ENCODE results near the gene TAF5L.

TAF5L gene

GRCh38 chr1:229625915-229626831 lies at the start of gene TAF5L, which contains the start of gene URB2:
Gene TAF5L (minus strand): TSS chr1:229626122. CDS start chr1:229614482, 11,640 bp downstream.
Gene URB2 (plus strand): TSS chr1:229626247. CDS start chr1:229627634, 1,387 bp downstream.
- DNase-seq = peak; percentile 23 to 66

DNA sequence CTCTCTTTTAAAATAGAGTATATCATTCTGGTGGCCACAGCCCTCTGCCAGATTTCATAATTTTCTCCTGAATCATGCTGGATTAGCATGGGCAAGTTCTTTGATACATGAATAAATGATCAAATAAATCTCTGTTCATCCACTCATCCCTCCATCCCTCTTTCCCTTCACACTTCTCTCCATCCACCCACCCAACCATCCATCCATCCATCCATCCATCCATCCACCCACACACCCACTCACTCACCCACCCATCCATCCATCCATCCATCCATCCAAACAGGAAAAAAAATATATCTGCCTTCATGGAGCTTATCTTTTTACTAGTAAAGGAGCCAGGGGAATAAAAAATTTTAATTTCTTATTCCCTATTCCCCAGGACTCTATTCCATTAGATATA lies 49.5 kb upstream of the TAF5L start:
- no peak for DNase-seq

DNA sequence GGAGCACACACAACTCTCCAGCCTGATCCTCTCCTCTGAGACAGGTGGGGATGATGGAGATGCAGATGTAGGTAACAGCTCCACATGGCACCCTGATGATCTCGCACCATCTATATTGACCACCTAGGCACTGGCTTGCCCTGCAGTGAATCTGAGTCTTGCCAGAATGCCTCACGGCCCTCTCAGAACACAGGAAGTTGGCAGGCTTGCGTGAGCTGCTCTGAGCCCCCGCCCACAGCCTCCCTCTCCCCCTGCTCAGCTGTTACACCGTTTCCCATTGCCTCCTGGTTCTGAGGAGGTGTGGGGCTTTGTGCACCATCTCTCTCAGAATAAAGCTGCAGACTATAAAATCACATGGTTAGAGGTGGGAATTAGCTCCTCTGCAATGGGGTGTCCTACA lies 48.1 kb upstream of the TAF5L start:
- no peak for DNase-seq

GRCh38 chr1:229672246-229672645 lies 46.3 kb upstream of the TAF5L start:
- DNase-seq = no peak

DNA sequence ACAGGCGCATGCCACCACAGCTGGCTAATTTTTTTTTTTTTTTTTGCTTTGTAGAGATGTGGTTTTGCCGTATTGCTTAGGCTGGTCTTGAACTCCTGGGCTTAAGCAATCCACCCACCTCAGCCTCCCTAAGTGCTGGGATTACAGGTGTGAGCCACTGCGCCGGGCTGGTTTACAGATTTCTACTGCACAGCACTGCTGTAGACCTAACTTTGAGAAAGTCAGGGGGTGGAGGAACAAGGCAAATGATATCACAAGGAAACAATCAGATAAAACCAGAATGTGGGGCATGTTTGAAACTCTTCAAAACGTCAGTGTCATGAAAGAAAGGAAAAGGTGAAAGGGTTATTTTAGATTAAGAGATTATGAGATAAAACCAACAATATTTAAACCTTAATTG lies 45.4 kb upstream of the TAF5L start:
- no peak for DNase-seq

DNA sequence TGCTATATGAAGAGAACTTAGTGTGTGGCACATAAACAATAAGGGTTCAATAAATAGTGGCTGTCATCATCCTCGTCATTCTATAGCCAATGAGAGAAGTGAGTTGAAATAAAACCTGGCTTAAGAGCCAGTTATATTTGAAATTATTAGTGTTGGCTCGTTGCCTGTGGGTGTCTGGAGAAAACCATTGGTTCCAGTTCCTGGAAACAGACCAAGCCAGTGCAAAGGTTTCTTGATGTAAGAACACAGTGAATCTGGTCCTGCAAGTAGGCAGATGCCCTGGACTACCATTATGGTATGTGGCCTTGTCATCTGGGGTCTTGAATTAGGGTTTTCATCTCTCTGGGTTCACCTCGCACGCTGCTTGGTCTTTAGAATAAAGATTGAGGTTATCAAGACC lies 43.4 kb upstream of the TAF5L start:
- no peak for DNase-seq

GRCh38 chr1:229666585-229666984 lies 40.7 kb upstream of the TAF5L start:
- DNase-seq = no peak

- no peak for DNase-seq
Observed at GRCh38 chr1:229665912-229666558, 40.1 kb upstream of the TAF5L start.

DNA sequence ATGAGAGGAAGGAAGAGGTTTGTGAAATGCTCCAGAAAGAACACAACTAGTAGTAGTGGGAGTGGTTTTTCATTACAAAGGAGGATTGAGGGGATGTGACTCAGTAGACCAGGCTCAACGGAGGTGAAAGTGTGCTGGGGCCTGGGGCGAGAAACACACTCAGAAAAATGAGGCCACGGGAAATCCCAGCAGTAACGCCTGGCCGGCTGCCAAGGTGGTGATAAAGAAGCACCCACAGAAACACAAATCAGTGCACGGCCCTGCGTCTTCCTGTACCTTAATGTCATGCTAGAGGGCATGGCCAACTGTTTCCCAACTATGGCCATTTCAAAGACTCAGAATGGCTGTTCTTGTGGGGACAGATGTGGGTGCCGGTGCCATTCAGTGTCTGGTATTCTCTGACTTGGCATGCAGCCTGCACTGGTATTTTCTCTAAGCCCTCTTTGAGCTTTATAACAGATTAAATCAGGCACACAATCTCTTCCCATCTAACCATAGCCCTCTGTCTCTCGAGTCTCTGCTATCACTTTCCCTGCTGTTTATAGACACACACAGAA lies 38.3 kb upstream of the TAF5L start:
- DNase-seq = no peak

DNA sequence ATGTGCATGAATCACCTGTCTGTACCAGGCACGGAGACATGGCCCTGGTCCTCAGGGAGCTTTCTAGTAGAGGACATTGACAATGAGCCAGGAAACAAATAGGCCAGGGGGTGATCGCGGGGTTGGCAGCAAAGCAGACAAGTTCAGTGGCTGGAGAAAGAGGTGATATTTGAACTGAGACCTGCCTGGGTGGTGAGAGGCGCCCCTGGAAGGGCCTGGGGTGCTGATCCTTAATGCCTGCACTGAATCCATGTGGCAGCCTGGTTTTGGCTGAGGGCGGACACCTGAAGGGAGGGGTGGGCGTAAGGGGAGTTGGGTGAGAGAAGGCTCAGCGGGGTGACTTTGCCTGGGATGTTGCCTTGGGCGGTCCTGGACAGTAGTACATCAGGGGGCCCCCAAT lies 36.0 kb upstream of the TAF5L start:
- no peak for DNase-seq

GRCh38 chr1:229661022-229661877 lies 35.3 kb upstream of the TAF5L start:
- DNase-seq = peak; percentile 29 to 37

GRCh38 chr1:229657993-229658755 lies 32.3 kb upstream of the TAF5L start:
- DNase-seq = no peak

GRCh38 chr1:229655781-229656180 lies 29.9 kb upstream of the TAF5L start:
- DNase-seq = no peak

DNA sequence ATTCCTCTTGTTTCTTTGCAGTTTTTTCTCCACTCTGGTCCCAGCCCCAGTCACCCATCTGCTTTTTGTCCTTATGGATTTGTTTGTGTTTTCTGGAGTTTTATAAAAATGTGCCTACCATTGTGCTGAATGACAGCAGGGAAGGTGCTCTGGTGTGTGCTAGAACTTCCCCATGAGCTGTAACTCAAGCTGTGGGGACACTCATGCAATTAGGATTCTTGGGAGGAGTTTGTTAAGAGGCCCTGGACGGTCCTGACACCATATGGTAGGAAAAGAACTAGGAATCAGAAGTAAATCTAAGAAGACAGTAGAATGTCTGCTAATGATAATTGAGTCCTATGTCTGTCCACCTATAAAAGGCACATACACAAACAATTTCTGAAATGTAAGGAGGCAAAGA lies 27.5 kb upstream of the TAF5L start:
- DNase-seq = no peak

GRCh38 chr1:229651546-229651945 lies 25.6 kb upstream of the TAF5L start:
- DNase-seq = no peak

DNA sequence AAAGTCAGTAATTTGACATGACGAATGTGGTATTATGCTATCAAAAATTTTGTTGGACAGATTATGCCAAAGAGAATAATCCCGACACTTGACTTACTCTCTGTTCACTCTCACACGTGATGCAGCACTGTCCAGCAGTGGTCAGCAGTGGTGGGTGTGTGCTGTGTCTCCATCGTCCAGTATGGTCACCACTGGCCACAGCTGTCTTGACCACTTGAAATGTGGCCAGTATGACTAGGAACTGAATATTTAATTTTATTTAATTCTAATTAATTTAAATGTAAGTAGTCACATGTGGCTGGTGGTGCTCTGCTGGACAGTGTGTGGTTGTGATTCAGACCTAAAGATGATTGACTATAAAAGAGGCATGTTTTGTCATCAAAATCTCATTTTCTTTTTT lies 24.1 kb upstream of the TAF5L start:
- DNase-seq = no peak

DNA sequence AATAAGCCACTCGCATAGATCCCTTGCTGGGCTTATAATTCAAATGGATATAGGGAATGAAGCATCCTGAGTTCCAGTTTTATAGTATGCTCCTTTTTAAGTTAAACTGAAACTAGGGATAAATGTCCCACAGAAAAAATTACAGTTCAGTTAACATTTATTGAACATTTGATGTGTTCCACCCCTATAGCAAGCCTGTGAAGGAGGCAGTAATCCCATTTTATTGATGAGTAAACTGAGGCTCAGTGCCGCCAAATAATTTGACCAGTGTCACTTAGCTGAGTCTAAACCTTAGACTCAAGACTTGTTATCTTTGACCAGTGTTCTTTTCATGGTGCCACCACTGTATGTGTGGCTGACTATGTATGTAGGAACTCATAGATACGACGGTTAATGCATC lies 22.5 kb upstream of the TAF5L start:
- no peak for DNase-seq

GRCh38 chr1:229645324-229645993 lies 19.5 kb upstream of the TAF5L start:
- no peak for DNase-seq

DNA sequence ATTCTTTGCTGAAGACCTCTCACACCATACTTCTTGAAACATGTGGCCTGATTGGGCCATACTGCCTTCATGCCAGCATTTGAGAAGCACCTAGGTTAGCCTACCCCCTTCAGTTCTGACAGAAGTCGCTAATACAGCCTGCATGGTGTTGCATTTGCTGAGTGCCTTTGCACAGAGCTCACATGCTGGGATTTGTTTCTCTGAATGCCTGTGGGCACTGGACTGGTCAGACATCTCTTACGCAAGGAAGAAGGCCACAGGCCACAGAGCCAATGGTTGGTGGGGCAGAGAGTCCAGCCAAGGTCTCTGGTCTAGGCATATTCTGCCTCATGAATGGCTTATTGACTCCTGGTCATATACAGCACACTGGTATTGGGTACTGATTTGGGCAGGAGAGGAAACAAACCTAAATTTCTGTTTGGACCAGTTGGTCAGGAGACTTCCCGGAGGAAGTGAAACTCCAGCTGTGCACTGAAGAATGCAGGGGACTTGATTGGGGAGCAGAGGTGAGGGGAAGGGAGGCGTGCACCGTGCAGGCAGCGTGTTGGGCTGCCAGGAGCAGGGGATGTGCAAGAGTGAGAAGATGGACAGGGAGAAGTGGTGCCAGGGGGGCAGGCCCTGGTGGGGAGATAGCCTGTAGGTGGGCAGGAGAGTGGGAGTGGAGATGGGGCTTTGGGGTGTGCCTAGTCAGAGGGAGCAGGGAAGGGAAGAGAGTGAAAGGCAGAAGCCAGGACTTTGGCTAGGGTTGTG lies 18.2 kb upstream of the TAF5L start:
- no peak for DNase-seq

DNA sequence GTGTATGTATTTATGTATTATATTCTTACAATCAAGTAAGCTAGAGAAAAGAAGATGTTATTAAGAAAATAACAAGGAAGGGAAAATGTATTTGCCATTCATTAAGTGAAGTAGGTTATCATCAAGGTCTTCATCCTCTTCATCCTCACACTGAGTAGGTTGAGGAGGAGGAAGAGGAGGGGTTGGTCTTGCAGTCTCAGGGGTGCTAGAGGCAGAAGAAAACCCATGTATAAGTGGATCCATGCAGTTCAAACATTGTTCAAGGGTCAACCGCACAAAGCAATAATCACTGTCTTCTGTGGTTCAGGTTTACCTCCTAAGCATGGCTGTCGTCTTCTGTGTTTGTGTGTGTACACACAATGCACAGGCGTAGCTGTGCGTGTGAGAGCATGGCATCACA lies 17.0 kb upstream of the TAF5L start:
- DNase-seq = no peak

- DNase-seq = no peak
Observed at GRCh38 chr1:229642376-229642775, 16.5 kb upstream of the TAF5L start.
